Measurements from ENCODE around the gene RPRD1B. TPM values are rescaled to one million over a fixed set of nuclear protein-coding genes. Genes with fewer than 3 reads are reported as not detected.

Gene RPRD1B
- total and polyA plus RNA-seq, 2 of the 13 experiments (the other 11 are each of a cell fraction or from before 2014, with no cell fraction given) = 31.1 to 41.5 TPM

DNA sequence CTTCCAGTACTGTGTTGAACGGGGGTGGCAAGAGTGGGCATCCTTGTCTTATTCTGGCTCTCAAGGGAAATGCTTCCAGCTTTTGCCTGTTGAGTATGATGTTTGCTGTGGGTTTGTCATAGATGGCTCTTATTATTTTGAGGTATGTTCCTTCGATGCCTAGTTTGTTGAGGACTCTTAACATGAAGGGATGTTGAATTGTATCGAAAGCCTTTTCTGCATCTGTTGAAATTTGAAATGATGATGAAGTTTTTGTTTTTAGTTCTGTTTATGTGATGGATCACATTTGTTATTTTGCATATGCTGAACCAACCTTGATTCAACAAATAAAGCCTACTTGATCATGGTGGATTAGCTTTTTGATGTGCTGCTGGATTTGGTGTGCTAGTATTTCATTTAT is 48.0 kb downstream of the RPRD1B start:
- no peak overlapping the region for H3K4me3 ChIP-seq (replicated peaks in 1 of 3; ENCODE audit: insufficient read depth in 1 of 3, low read depth in 2 of 3, low read length in 3 of 3)
- H4K20me1 ChIP-seq (ENCODE audit: insufficient read depth, low read length) = no peaks in the 10 kb centered on the region
- in situ Hi-C loops (cut with HindIII; ENCODE audit: extremely low pct_ligation_motif_present, low pct_unique_long_range_greater_than_20kb) (no loop called here), intact Hi-C loops (cut with micrococcal nuclease; ENCODE audit: unreplicated experiment) (no loop called here)
- ATAC-seq (no peak), DNase-seq (ENCODE audit: low spot score) (no peak), FAIRE-seq (no peak)
- no peaks in the 10 kb centered on the region for H3K9me3 ChIP-seq (ENCODE audit: low read length)
- H3K9ac ChIP-seq (ENCODE audit: insufficient read depth, low read depth, low read length) = no peak overlapping the region
- WGBS (ENCODE audit: low lambda C conversion rate) = 97% methylated on average over 3 of the region's 3 CpGs
- H3K4me2 ChIP-seq (ENCODE audit: low read depth, low read length) = no peak overlapping the region
- BruUV-seq (replicated peaks) = no TSS peak
- peaks cover 23 to 62% of the 10 kb centered on the region in 2 experiments for H3K36me3 ChIP-seq (replicated peaks in 1 of 2; ENCODE audit: control insufficient read depth in 1 of 2, insufficient read depth in 2 of 2, low read length in 2 of 2)
- no peak for TF ChIP-seq ARNTL (CRISPR knock-in tag; IDR thresholded peaks at IDR 0.05)
- no peak for TF ChIP-seq DNMT3B (CRISPR knock-in tag; conservative IDR thresholded peaks at IDR 0.05)
- peak; percentile 61; the same call in 1 of the 2 replicates for TF ChIP-seq MYNN (CRISPR knock-in tag; IDR thresholded peaks at IDR 0.05; ENCODE audit: low read depth)
- no peak overlapping the region for H2AFZ ChIP-seq (ENCODE audit: low read length)
- ChIA-PET CTCF (ENCODE audit: low intra/inter-chr PET ratio, low total read pairs) (no interaction called here), POLR2A (no interaction called here)
- H3K4me1 ChIP-seq (ENCODE audit: insufficient read depth, low read length) = peaks cover 55% of the 10 kb centered on the region
- no peaks in the 10 kb centered on the region for H3K27me3 ChIP-seq (ENCODE audit: control insufficient read depth in 1 of 2, insufficient read depth in 2 of 2, low read length in 2 of 2)
- no peak overlapping the region for H3K27ac ChIP-seq (ENCODE audit: extremely low read length, insufficient read depth, low read length)
- H3K79me2 ChIP-seq (ENCODE audit: insufficient read depth, low read length) = peaks cover 52% of the 10 kb centered on the region

DNA sequence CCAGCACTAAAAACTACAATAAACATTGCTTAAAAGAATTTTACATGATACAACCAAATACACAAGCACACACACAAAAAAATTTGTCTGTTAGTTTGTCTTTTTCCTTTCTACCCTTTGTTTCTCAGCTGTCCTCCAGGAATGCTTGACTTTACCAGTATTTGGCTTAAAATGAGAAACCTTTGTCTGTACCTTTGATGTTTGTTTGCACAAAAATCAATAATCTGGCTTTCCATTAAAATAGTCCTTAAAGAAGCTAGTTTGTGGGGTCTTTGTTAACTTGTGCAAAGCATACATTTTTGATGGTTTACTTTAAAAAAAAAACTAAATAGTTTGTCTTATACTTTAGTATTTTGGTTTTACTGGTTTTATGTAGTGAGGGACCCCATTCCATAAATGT is 49.3 kb downstream of the RPRD1B start:
- no peaks in the 10 kb centered on the region for H3K9me3 ChIP-seq (ENCODE audit: low read length)
- intact Hi-C loops (cut with micrococcal nuclease; ENCODE audit: unreplicated experiment) = no loop called here
- TF ChIP-seq ZSCAN22 (CRISPR knock-in tag; IDR thresholded peaks at IDR 0.05) = no peak
- TF ChIP-seq ZNF709 (CRISPR knock-in tag; IDR thresholded peaks at IDR 0.05) = no peak
- no peak; the same call in 1 of the 2 replicates for TF ChIP-seq MTA1 (CRISPR knock-in tag; IDR thresholded peaks at IDR 0.05; ENCODE audit: borderline replicate concordance)
- TF ChIP-seq ATRX (CRISPR knock-in tag; IDR thresholded peaks at IDR 0.05; ENCODE audit: borderline replicate concordance) = no peak
- TF ChIP-seq ZBTB3 (CRISPR knock-in tag; IDR thresholded peaks at IDR 0.05; ENCODE audit: borderline replicate concordance, low read depth) = no peak
- no peak for TF ChIP-seq ZSCAN29 (CRISPR knock-in tag; conservative IDR thresholded peaks at IDR 0.05)
- TF ChIP-seq ZNF207 (IDR thresholded peaks at IDR 0.05; ENCODE audit: borderline replicate concordance) = no peak
- TF ChIP-seq, protein P1, sequence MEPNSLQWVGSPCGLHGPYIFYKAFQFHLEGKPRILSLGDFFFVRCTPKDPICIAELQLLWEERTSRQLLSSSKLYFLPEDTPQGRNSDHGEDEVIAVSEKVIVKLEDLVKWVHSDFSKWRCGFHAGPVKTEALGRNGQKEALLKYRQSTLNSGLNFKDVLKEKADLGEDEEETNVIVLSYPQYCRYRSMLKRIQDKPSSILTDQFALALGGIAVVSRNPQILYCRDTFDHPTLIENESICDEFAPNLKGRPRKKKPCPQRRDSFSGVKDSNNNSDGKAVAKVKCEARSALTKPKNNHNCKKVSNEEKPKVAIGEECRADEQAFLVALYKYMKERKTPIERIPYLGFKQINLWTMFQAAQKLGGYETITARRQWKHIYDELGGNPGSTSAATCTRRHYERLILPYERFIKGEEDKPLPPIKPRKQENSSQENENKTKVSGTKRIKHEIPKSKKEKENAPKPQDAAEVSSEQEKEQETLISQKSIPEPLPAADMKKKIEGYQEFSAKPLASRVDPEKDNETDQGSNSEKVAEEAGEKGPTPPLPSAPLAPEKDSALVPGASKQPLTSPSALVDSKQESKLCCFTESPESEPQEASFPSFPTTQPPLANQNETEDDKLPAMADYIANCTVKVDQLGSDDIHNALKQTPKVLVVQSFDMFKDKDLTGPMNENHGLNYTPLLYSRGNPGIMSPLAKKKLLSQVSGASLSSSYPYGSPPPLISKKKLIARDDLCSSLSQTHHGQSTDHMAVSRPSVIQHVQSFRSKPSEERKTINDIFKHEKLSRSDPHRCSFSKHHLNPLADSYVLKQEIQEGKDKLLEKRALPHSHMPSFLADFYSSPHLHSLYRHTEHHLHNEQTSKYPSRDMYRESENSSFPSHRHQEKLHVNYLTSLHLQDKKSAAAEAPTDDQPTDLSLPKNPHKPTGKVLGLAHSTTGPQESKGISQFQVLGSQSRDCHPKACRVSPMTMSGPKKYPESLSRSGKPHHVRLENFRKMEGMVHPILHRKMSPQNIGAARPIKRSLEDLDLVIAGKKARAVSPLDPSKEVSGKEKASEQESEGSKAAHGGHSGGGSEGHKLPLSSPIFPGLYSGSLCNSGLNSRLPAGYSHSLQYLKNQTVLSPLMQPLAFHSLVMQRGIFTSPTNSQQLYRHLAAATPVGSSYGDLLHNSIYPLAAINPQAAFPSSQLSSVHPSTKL (CRISPR knock-in tag; IDR thresholded peaks at IDR 0.05) = peak; percentile 99
- peak; percentile 93 for TF ChIP-seq NCOA2 (CRISPR knock-in tag; IDR thresholded peaks at IDR 0.05)
- peak; percentile 77 for TF ChIP-seq NR2F2 (IDR thresholded peaks at IDR 0.05; ENCODE audit: borderline replicate concordance, low read depth)
- TF ChIP-seq ZFAT (CRISPR knock-in tag; conservative IDR thresholded peaks at IDR 0.05) = no peak
- TF ChIP-seq SRSF9 (IDR thresholded peaks at IDR 0.05; ENCODE audit: borderline replicate concordance, insufficient read depth, low read depth, low read length, poor library complexity, severe bottlenecking) = no peak
- TF ChIP-seq ZFX (CRISPR knock-in tag; IDR thresholded peaks at IDR 0.05; ENCODE audit: low read depth) = no peak
- TF ChIP-seq ZNF331 (CRISPR knock-in tag; IDR thresholded peaks at IDR 0.05) = peak; percentile 55; the same call in 1 of the 2 replicates

More for the DNA sequence above, 49.3 kb downstream of the RPRD1B start:
- peak overlapping the region; percentile 48 for H3K27ac ChIP-seq (ENCODE audit: extremely low read length, insufficient read depth, low read length)
- FAIRE-seq (peak; percentile 12), DNase-seq (ENCODE audit: low spot score) (peak; percentile 93), ATAC-seq (peak; percentile 82)
- ChIA-PET POLR2A (interaction anchor here (1.1 to 2.8 kb wide), 8 partner anchors 9 to 352 kb away, joined by 3 to 23 read pairs (median 6); partner anchors contain the start of genes RPRD1B, SNHG17, TGM2 and TTI1), CTCF (ENCODE audit: low intra/inter-chr PET ratio, low total read pairs) (no interaction called here)
- H3K4me1 ChIP-seq (ENCODE audit: insufficient read depth, low read length) = peaks cover 51% of the 10 kb centered on the region
- H3K79me2 ChIP-seq (ENCODE audit: insufficient read depth, low read length) = peaks cover 45% of the 10 kb centered on the region
- H3K27me3 ChIP-seq (ENCODE audit: control insufficient read depth in 1 of 2, insufficient read depth in 2 of 2, low read length in 2 of 2) = no peaks in the 10 kb centered on the region
- no TSS peak for BruUV-seq (replicated peaks)
- H3K9ac ChIP-seq (ENCODE audit: insufficient read depth, low read depth, low read length) = no peak overlapping the region
- H2AFZ ChIP-seq (ENCODE audit: low read length) = no peak overlapping the region
- in situ Hi-C loops (cut with HindIII; ENCODE audit: extremely low pct_ligation_motif_present, low pct_unique_long_range_greater_than_20kb) = no loop called here
- H3K36me3 ChIP-seq (replicated peaks in 1 of 2; ENCODE audit: control insufficient read depth in 1 of 2, insufficient read depth in 2 of 2, low read length in 2 of 2) = peaks cover 25 to 66% of the 10 kb centered on the region in 2 experiments
- H3K4me2 ChIP-seq (ENCODE audit: low read depth, low read length) = 0 out of 2 replicates have a peak overlapping the region, but pooled peaks have one; percentile 6
- no peak overlapping the region for H3K4me3 ChIP-seq (replicated peaks in 1 of 3; ENCODE audit: insufficient read depth in 1 of 3, low read depth in 2 of 3, low read length in 3 of 3)
- no peaks in the 10 kb centered on the region for H4K20me1 ChIP-seq (ENCODE audit: insufficient read depth, low read length)
